ENCODE data around the gene TNIK. TPM values are rescaled to one million over a fixed set of nuclear protein-coding genes. Genes with fewer than 3 reads are reported as not detected.

The TNIK gene
- total and polyA plus RNA-seq, 2 experiments from 2014 or later = 7.4 to 13.8 TPM

DNA sequence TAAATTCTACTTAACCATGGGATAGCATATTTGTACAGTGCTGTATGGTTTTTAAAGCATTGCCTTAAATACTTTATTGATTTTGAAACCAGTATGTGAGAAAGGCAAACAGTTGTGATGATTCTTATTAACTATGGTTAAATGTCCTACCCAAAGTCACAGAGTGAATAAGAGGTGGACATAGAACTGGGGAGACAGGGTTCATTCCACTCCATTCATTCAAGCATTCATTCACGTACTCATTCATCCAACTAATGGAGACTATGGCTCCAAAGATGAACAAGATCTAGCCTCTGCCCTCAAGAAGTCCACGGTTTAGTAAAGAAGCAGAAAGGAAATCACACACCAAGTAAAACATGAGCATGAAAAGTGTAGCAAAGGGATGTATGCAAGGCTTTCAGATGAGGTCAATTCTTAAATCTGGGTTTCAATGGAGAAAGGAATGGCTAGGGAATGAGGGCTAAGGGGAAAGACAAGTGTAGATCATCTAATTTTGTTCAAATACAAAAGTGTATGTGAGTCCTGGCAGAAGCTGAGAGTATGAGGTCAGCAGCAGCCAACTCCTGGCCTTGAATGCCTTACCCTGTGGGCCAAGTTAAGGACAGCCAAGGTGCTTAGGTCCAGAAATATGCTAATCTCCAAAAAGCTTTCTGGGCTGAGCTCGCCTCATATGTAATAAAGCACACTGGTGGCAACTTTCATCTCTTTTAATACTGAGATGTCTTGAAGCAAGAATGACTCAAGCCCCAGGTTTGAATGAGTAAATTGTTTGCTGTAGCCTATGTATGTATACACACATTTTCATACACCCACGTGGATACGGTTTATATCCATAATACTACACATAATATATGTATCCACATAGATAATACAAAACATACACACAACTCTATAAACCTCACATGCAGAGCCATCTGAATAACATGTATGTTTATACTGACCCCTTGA, 4.3 kb downstream of the TNIK start:
- Histone ChIP-seq H3K9me2 (replicated peaks; ENCODE audit: insufficient read depth) (no peaks in the 10 kb centered on the region), H3K4me2 (no peak overlapping the region), H3K27me3 (no peaks in the 10 kb centered on the region), H3K27ac (no peak overlapping the region), H4K20me1 (ENCODE audit: insufficient read depth, poor library complexity, severe bottlenecking) (no peaks in the 10 kb centered on the region), H3K4me1 (ENCODE audit: insufficient read depth) (peaks cover 11% of the 10 kb centered on the region), H3K4me3 (no peak overlapping the region), H3K9me3 (ENCODE audit: low read depth) (no peaks in the 10 kb centered on the region), H3K79me2 (peaks cover 80% of the 10 kb centered on the region), H2AFZ (no peak overlapping the region), H3K36me3 (replicated peaks; ENCODE audit: insufficient read depth, low read depth) (no peaks in the 10 kb centered on the region)
- no peak for TF ChIP-seq EZH2 (IDR thresholded peaks at IDR 0.05; ENCODE audit: borderline replicate concordance)
- TF ChIP-seq, protein P1, sequence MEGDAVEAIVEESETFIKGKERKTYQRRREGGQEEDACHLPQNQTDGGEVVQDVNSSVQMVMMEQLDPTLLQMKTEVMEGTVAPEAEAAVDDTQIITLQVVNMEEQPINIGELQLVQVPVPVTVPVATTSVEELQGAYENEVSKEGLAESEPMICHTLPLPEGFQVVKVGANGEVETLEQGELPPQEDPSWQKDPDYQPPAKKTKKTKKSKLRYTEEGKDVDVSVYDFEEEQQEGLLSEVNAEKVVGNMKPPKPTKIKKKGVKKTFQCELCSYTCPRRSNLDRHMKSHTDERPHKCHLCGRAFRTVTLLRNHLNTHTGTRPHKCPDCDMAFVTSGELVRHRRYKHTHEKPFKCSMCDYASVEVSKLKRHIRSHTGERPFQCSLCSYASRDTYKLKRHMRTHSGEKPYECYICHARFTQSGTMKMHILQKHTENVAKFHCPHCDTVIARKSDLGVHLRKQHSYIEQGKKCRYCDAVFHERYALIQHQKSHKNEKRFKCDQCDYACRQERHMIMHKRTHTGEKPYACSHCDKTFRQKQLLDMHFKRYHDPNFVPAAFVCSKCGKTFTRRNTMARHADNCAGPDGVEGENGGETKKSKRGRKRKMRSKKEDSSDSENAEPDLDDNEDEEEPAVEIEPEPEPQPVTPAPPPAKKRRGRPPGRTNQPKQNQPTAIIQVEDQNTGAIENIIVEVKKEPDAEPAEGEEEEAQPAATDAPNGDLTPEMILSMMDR (IDR thresholded peaks at IDR 0.05; ENCODE audit: poor library complexity) = no peak
- TF ChIP-seq EZH2phosphoT487 (IDR thresholded peaks at IDR 0.05; ENCODE audit: low read depth, severe bottlenecking, unreplicated experiment) = no peak
- DNase-seq (ENCODE audit: low spot score) = no peak
- WGBS (ENCODE audit: low lambda C conversion rate, missing lambda C conversion rate) = 68% methylated on average over 5 of the region's 5 CpGs

DNA sequence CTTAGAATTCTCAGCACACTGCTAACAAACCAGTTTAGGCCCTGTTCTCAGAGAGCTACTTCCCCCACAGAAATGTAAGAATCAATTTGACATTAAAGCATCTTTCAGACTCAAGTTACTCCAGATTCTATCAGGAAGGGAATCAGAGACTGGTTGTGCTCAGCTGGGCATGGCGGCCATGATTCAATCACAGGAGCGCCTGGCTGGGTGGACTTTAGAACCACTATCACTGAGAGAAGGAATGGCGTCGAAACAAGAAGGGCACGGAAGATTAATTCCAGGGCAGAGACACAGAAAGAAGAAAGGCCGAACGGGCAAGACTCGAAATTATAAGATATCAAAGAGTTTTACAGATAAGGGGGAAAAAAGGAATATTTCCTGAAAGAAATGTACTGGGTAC, 6.2 kb downstream of the TNIK start:
- 87% methylated on average over 8 of the region's 8 CpGs for WGBS (ENCODE audit: low lambda C conversion rate, missing lambda C conversion rate)
- Histone ChIP-seq H3K4me1 (ENCODE audit: insufficient read depth) (peaks cover 11% of the 10 kb centered on the region), H2AFZ (no peak overlapping the region), H3K4me2 (no peak overlapping the region), H3K27me3 (no peaks in the 10 kb centered on the region), H4K20me1 (ENCODE audit: insufficient read depth, poor library complexity, severe bottlenecking) (no peaks in the 10 kb centered on the region), H3K27ac (peak overlapping the region; percentile 22), H3K4me3 (no peak overlapping the region), H3K9me3 (ENCODE audit: low read depth) (no peaks in the 10 kb centered on the region), H3K36me3 (replicated peaks; ENCODE audit: insufficient read depth, low read depth) (no peaks in the 10 kb centered on the region), H3K9me2 (replicated peaks; ENCODE audit: insufficient read depth) (no peaks in the 10 kb centered on the region), H3K79me2 (peaks cover 79% of the 10 kb centered on the region)
- DNase-seq (ENCODE audit: low spot score) = no peak
- TF ChIP-seq EZH2phosphoT487 (IDR thresholded peaks at IDR 0.05; ENCODE audit: low read depth, severe bottlenecking, unreplicated experiment) (no peak), EZH2 (IDR thresholded peaks at IDR 0.05; ENCODE audit: borderline replicate concordance) (no peak)
- TF ChIP-seq, protein P1 (IDR thresholded peaks at IDR 0.05; ENCODE audit: poor library complexity) = no peak

DNA sequence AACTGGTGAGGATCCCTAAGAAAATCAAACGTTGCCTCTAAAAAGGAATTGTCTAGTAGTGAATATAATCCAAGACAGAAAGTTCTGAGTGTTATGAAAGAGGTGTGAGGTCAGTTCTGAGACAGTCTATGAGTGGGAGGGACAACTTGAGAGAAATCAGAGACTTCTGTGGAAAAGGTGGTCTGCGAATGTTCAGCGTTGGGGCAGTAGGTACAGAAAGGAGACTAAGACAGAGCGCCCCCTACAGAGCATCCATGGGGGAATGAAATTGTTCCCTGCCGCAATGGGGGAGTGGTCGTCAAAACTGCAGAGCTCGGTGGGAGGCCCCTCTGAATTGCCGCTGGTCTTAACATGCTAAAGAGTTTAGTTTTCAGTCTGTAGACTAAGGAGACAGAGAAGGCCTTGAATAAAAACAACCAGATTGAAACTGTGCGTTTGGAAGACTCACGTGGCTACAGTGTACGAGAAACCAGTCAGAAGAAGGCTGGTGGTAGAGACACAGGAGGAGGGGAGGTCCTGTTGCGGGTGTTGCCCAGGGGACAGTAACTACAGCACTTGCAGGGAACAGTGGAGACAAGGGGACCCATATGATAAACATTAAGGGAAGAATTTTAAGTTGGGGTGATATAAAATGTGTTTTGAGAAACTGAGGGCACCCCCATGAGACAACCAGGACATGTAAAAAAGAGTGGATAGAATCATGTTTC, 6.9 kb downstream of the TNIK start:
- Histone ChIP-seq H4K20me1 (ENCODE audit: insufficient read depth, poor library complexity, severe bottlenecking) (no peaks in the 10 kb centered on the region), H3K4me2 (no peak overlapping the region), H3K4me3 (no peak overlapping the region), H2AFZ (no peak overlapping the region), H3K36me3 (replicated peaks; ENCODE audit: insufficient read depth, low read depth) (no peaks in the 10 kb centered on the region), H3K4me1 (ENCODE audit: insufficient read depth) (peaks cover 11% of the 10 kb centered on the region), H3K9me3 (ENCODE audit: low read depth) (no peaks in the 10 kb centered on the region), H3K27me3 (no peaks in the 10 kb centered on the region), H3K27ac (no peak overlapping the region), H3K79me2 (peaks cover 73% of the 10 kb centered on the region), H3K9me2 (replicated peaks; ENCODE audit: insufficient read depth) (no peaks in the 10 kb centered on the region)
- 47% methylated on average over 12 of the region's 12 CpGs for WGBS (ENCODE audit: low lambda C conversion rate, missing lambda C conversion rate)
- DNase-seq (ENCODE audit: low spot score) = peak; percentile 12
- TF ChIP-seq EZH2phosphoT487 (IDR thresholded peaks at IDR 0.05; ENCODE audit: low read depth, severe bottlenecking, unreplicated experiment) = no peak
- TF ChIP-seq, protein P1 (IDR thresholded peaks at IDR 0.05; ENCODE audit: poor library complexity) = peak; percentile 27

Data from hepatocyte (in vitro differentiated cells).